Measurements from ENCODE around the gene C1S. TPM values are rescaled to one million over a fixed set of nuclear protein-coding genes. Genes with fewer than 3 reads are reported as not detected.
"Not testable (repeated sequence)": the region's sequence is repeated elsewhere in the genome, so short reads cannot be mapped to it uniquely, and the experiment has no call there.

Gene C1S
- total RNA-seq, 1 experiment from 2014 or later = 7.1 TPM

DNA sequence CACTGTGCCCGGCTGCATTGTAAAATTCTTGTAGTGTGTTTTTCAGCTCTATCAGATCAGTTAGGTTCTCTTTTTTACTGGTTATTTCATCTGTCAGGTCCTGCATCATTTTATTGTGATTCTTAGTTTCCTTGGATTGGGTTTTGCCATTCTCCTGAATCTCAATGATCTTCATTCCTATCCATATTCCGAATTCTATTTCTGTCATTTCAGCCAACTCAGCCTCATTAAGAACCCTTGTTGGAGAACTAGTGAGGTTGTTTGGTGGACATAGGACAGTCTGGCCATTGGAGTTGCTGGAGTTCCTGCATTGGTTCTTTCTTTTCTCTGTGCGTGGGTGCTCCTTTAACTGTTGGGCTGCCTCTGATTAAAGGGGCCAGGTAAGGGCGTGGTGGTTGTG is 5.6 kb upstream of the C1S start:
- intact Hi-C loops (cut with micrococcal nuclease; ENCODE audit: unreplicated experiment) = no loop called here
- TF ChIP-seq, protein P1, sequence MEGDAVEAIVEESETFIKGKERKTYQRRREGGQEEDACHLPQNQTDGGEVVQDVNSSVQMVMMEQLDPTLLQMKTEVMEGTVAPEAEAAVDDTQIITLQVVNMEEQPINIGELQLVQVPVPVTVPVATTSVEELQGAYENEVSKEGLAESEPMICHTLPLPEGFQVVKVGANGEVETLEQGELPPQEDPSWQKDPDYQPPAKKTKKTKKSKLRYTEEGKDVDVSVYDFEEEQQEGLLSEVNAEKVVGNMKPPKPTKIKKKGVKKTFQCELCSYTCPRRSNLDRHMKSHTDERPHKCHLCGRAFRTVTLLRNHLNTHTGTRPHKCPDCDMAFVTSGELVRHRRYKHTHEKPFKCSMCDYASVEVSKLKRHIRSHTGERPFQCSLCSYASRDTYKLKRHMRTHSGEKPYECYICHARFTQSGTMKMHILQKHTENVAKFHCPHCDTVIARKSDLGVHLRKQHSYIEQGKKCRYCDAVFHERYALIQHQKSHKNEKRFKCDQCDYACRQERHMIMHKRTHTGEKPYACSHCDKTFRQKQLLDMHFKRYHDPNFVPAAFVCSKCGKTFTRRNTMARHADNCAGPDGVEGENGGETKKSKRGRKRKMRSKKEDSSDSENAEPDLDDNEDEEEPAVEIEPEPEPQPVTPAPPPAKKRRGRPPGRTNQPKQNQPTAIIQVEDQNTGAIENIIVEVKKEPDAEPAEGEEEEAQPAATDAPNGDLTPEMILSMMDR (IDR thresholded peaks at IDR 0.05; ENCODE audit: unreplicated experiment) = no peak
- Mint-ChIP-seq H3K36me3 (ENCODE audit: insufficient read depth, unreplicated experiment) (no peaks in the 10 kb centered on the region), H3K4me1 (ENCODE audit: low read depth, unreplicated experiment) (peaks cover 3% of the 10 kb centered on the region), H3K4me3 (ENCODE audit: low read depth, unreplicated experiment) (no peak overlapping the region), H3K27ac (ENCODE audit: unreplicated experiment) (no peak overlapping the region), H3K9me3 (ENCODE audit: low read depth, unreplicated experiment) (peaks cover 2% of the 10 kb centered on the region), H3K27me3 (ENCODE audit: unreplicated experiment) (peaks cover 51% of the 10 kb centered on the region)
- no peak for DNase-seq
- BruUV-seq (replicated peaks) = no TSS peak
- CTCF ChIA-PET = no interaction called here

DNA sequence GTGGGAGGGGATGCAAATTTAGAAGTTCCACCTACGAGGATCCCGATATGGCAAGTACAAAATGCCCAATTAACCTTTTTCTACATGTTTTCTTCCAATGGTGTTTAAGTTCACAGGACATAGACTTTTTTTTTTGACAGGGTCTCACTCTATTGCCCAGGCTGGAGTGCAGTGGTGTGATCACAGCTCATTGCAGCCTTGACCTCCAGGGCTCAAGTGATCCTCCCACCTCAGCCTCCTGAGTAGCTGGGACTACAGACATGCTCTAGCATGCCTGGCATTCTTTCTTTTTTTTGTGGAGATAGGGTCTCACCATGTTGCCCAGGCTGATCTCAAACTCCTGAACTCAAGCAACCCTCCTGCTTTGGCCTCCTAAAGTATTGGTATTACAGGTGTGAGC is 4.8 kb upstream of the C1S start:
- H3K36me3 Mint-ChIP-seq (ENCODE audit: insufficient read depth, unreplicated experiment); H3K9me3 Mint-ChIP-seq (ENCODE audit: low read depth, unreplicated experiment); BruUV-seq (replicated peaks); DNase-seq; H3K4me3 Mint-ChIP-seq (ENCODE audit: low read depth, unreplicated experiment); intact Hi-C loops (cut with micrococcal nuclease; ENCODE audit: unreplicated experiment); H3K27ac Mint-ChIP-seq (ENCODE audit: unreplicated experiment): not testable (repeated sequence)
- CTCF ChIA-PET = interaction anchor here (0.6 kb wide), 1 partner anchor 124 kb away, joined by 7 read pairs; no protein-coding TSS in a partner anchor
- Mint-ChIP-seq H3K27me3 (ENCODE audit: unreplicated experiment) (peaks cover 46% of the 10 kb centered on the region), H3K4me1 (ENCODE audit: low read depth, unreplicated experiment) (peaks cover 12% of the 10 kb centered on the region)

DNA sequence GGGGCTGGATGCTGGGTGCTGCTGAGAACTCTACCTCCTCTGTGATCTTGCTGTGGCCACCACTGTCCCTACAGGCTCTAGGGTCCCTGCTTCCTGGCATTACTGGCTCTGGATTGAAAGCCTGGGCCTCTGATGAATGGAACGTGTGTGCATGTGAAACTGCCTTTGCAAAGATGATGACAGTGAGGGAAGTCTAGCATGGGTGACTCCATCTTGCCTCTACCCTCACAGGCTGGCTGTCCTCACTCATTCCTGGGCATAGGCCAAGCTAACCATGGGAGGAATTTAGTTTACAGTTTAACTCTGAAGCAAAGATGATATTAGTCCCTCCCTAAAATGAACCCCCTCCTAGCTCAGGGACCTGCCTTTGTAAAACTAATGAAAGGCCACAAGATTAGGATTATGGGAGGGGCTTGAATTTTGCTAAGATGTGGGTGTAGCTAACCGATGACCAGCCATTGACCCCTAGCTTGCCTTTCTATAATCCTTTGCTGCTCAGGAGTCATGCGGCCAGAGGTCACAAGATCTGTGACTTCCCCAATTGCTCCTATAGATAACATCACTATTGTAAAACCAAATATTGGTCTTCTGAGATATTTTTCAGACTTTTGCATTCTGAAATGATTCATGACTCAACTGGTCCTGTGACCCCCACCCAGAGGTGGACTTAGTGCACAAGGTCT is 2.2 kb upstream of the C1S start:
- intact Hi-C loops (cut with micrococcal nuclease; ENCODE audit: unreplicated experiment) = no loop called here
- BruUV-seq (replicated peaks) = no TSS peak
- CTCF ChIA-PET = no interaction called here

DNA sequence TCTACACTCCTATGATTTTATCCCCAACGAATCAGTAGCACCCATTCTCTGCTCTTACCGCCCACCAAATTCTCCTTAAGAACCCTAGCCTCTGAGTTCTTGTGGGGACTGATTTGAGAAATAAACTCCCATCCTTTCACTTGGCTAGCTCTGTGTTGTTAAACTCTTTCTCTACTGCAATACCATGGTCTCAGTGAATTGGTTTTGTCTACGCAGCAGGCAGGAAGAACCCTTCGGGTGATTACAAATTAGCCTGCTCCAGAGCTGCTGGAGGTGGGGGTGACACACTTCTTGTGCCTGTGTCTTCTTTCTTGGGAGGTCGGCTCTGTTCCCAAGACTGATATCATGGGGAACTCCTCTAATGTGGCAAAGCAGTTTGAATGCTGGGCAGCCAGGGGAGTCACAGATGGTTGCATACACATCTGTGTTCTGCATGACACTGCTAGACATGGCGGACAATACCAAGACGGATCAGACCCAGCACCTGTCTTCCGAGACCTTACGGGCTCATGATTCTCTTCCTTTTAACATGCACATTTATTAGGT is 1.6 kb upstream of the C1S start:
- TF ChIP-seq, protein P1 (IDR thresholded peaks at IDR 0.05; ENCODE audit: unreplicated experiment) = no peak
- H3K9me3 Mint-ChIP-seq (ENCODE audit: low read depth, unreplicated experiment) = peaks cover 2% of the 10 kb centered on the region
- no peak overlapping the region for H3K4me3 Mint-ChIP-seq (ENCODE audit: low read depth, unreplicated experiment)
- CTCF ChIA-PET = interaction anchor here (1.2 kb wide), 1 partner anchor 10 kb away, joined by 3 read pairs; no protein-coding TSS in a partner anchor
- intact Hi-C loops (cut with micrococcal nuclease; ENCODE audit: unreplicated experiment) = no loop called here
- no peaks in the 10 kb centered on the region for H3K36me3 Mint-ChIP-seq (ENCODE audit: insufficient read depth, unreplicated experiment)
- peaks cover 26% of the 10 kb centered on the region for H3K27me3 Mint-ChIP-seq (ENCODE audit: unreplicated experiment)
- DNase-seq = no peak
- BruUV-seq (replicated peaks) = no TSS peak
- H3K4me1 Mint-ChIP-seq (ENCODE audit: low read depth, unreplicated experiment) = peaks cover 14% of the 10 kb centered on the region
- no peak overlapping the region for H3K27ac Mint-ChIP-seq (ENCODE audit: unreplicated experiment)

More for the DNA sequence above, 2.2 kb upstream of the C1S start:
- H3K4me3 Mint-ChIP-seq (ENCODE audit: low read depth, unreplicated experiment) = no peak overlapping the region
- peaks cover 32% of the 10 kb centered on the region for H3K27me3 Mint-ChIP-seq (ENCODE audit: unreplicated experiment)
- peaks cover 2% of the 10 kb centered on the region for H3K9me3 Mint-ChIP-seq (ENCODE audit: low read depth, unreplicated experiment)
- no peaks in the 10 kb centered on the region for H3K36me3 Mint-ChIP-seq (ENCODE audit: insufficient read depth, unreplicated experiment)
- TF ChIP-seq, protein P1 (IDR thresholded peaks at IDR 0.05; ENCODE audit: unreplicated experiment) = no peak
- no peak overlapping the region for H3K27ac Mint-ChIP-seq (ENCODE audit: unreplicated experiment)
- H3K4me1 Mint-ChIP-seq (ENCODE audit: low read depth, unreplicated experiment) = peaks cover 14% of the 10 kb centered on the region
- DNase-seq = no peak

DNA sequence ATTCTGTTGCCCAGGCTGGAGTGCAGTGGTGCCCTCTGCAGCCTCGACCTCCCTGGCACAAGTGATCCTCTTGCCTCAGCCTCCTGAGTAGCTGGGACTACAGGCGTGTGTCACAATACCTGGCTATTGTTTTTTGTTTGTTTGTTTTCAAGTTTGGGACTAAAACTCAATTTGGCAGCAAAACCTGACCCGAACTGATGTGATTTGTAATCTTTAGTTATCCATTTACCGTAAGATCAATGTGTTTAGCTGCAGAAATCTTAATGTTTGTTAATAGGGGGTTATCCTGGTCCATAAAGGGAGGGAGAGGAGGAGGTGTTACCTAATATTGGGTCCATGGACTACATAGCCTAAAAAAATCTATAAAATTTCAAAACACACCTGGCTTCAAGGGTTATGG is 738 bp upstream of the C1S start:
- BruUV-seq (replicated peaks) = no TSS peak
- CTCF ChIA-PET = interaction anchor here (1.2 to 2.1 kb wide), 3 partner anchors 9 to 49 kb away, joined by 3 to 10 read pairs (median 3); partner anchors contain the start of gene C1RL
- Mint-ChIP-seq H3K27ac (ENCODE audit: unreplicated experiment) (no peak overlapping the region), H3K4me1 (ENCODE audit: low read depth, unreplicated experiment) (peaks cover 14% of the 10 kb centered on the region), H3K9me3 (ENCODE audit: low read depth, unreplicated experiment) (no peaks in the 10 kb centered on the region), H3K27me3 (ENCODE audit: unreplicated experiment) (peaks cover 17% of the 10 kb centered on the region), H3K36me3 (ENCODE audit: insufficient read depth, unreplicated experiment) (no peaks in the 10 kb centered on the region), H3K4me3 (ENCODE audit: low read depth, unreplicated experiment) (no peak overlapping the region)
- DNase-seq = no peak
- intact Hi-C loops (cut with micrococcal nuclease; ENCODE audit: unreplicated experiment) = loop anchor here (1.0 kb wide), 2 partner anchors 33 to 50 kb away; partner anchors contain the start of genes C1R and C1RL
- TF ChIP-seq, protein P1 (IDR thresholded peaks at IDR 0.05; ENCODE audit: unreplicated experiment) = no peak

Data from Calu3 (cell line).